Stimulated activated CD8-positive, alpha-beta memory T cell treated with anti-CD3 and anti-CD28 coated beads, Interleukin-7, amount 100 ng/mL, for 4 hours (primary cell): ENCODE data around the gene PDE8B.

ENCODE experiments used
- DNase-seq, 2 donors: peaks; one replicate each; pipeline ENCODE4 v3.0.0-alpha.2; 2020; ENCODE audit warnings: low read depth in 2 of 2

Gene PDE8B

GRCh38 chr5:77285251-77285841, 74.9 kb downstream of the PDE8B start:
- no peak for DNase-seq

GRCh38 chr5:77292026-77292757, 81.7 kb downstream of the PDE8B start:
- no peak for DNase-seq

- DNase-seq = no peak
Measured at GRCh38 chr5:77294185-77294584, 83.7 kb downstream of the PDE8B start.

GRCh38 chr5:77295863-77296378, 85.4 kb downstream of the PDE8B start:
- DNase-seq = no peak

GRCh38 chr5:77298146-77298545, 87.7 kb downstream of the PDE8B start:
- no peak for DNase-seq

GRCh38 chr5:77300451-77300850, 90.0 kb downstream of the PDE8B start:
- DNase-seq = no peak

- no peak for DNase-seq
Measured at GRCh38 chr5:77301447-77301883, 91.0 kb downstream of the PDE8B start.

- DNase-seq = no peak
Measured at GRCh38 chr5:77302247-77302646, 91.8 kb downstream of the PDE8B start.

GRCh38 chr5:77302653-77303052, 92.2 kb downstream of the PDE8B start:
- no peak for DNase-seq

GRCh38 chr5:77304388-77304787, 93.9 kb downstream of the PDE8B start:
- no peak for DNase-seq

- DNase-seq = no peak
Measured at GRCh38 chr5:77305222-77305846, 94.9 kb downstream of the PDE8B start.

- DNase-seq = no peak
Measured at GRCh38 chr5:77305956-77306355, 95.5 kb downstream of the PDE8B start.

GRCh38 chr5:77306531-77306930, 96.1 kb downstream of the PDE8B start:
- no peak for DNase-seq

GRCh38 chr5:77308154-77308960, 97.9 kb downstream of the PDE8B start:
- no peak for DNase-seq

- no peak for DNase-seq
Measured at GRCh38 chr5:77309140-77309539, 98.7 kb downstream of the PDE8B start.

- DNase-seq = no peak
Measured at GRCh38 chr5:77310494-77311213, 100.2 kb downstream of the PDE8B start.

- no peak for DNase-seq
Measured at GRCh38 chr5:77311214-77311571, 100.7 kb downstream of the PDE8B start.

GRCh38 chr5:77312413-77312812, 101.9 kb downstream of the PDE8B start:
- DNase-seq = no peak

- no peak for DNase-seq
Measured at GRCh38 chr5:77316871-77317661, 106.6 kb downstream of the PDE8B start.

- DNase-seq = no peak
Measured at GRCh38 chr5:77318060-77318459, 107.6 kb downstream of the PDE8B start.
